ENCODE measurements around the gene GLIPR1. TPM values are rescaled to one million over a fixed set of nuclear protein-coding genes. Genes with fewer than 3 reads are reported as not detected.

GLIPR1 gene
- total RNA-seq, 1 experiment from 2014 or later = 0.13 TPM

GRCh38 chr12:75526655-75527511 lies 46.3 kb downstream of the GLIPR1 start:
- Mint-ChIP-seq H3K9me3 (peaks cover 2 to 6% of the 10 kb centered on the region in 2 experiments; a peak in 3 of 5 replicates), H3K27me3 (ENCODE audit: low read depth) (no peaks in the 10 kb centered on the region), H3K36me3 (ENCODE audit: insufficient read depth in 1 of 3, low read depth in 3 of 3) (peaks cover 0 to 5% (median 0%) of the 10 kb centered on the region in 3 experiments; a peak in 1 of 7 replicates), H3K4me1 (peaks cover 11 to 27% of the 10 kb centered on the region in 2 experiments), H3K4me3 (no peak overlapping the region), H3K27ac (peak overlapping the region in 1 of 3 experiments; percentile 12; a peak in 1 of 7 replicates)
- Histone ChIP-seq H2BK5ac (ENCODE audit: insufficient read length, low read length) (no peak overlapping the region), H3K79me2 (ENCODE audit: insufficient read depth, low read length) (no peaks in the 10 kb centered on the region), H3K23me2 (ENCODE audit: insufficient read length, low read depth, low read length, poor library complexity, severe bottlenecking) (no peaks in the 10 kb centered on the region), H3K23ac (ENCODE audit: insufficient read length, low read depth, low read length) (no peak overlapping the region), H3K4ac (ENCODE audit: low read depth, low read length) (no peak overlapping the region), H2BK15ac (ENCODE audit: low read depth, low read length) (no peak overlapping the region), H3K4me1 (ENCODE audit: insufficient read depth, low read length) (no peaks in the 10 kb centered on the region), H3K4me2 (ENCODE audit: insufficient read depth, insufficient read length, low read length) (no peak overlapping the region), H4K5ac (ENCODE audit: insufficient read length, low read depth, low read length) (no peak overlapping the region), H3K79me1 (ENCODE audit: insufficient read depth, low read depth, low read length, poor library complexity, severe bottlenecking) (no peaks in the 10 kb centered on the region), H2BK20ac (ENCODE audit: low read depth, low read length, poor library complexity, severe bottlenecking) (no peak overlapping the region), H2BK12ac (ENCODE audit: insufficient read length, low read depth, low read length) (no peak overlapping the region), H3K18ac (ENCODE audit: insufficient read length, low read depth, low read length) (no peak overlapping the region), H2AK5ac (ENCODE audit: insufficient read length, low read length) (no peak overlapping the region), H3K56ac (ENCODE audit: insufficient read length, low read depth, low read length) (no peak overlapping the region), H3K27ac (ENCODE audit: insufficient read length, low read depth, low read length) (no peak overlapping the region), H4K91ac (ENCODE audit: insufficient read length, low read depth, low read length) (no peak overlapping the region), H4K8ac (replicated peaks; ENCODE audit: insufficient read length, low read depth, low read length) (no peak overlapping the region), H2BK120ac (ENCODE audit: low read depth, low read length, poor library complexity, severe bottlenecking) (no peak overlapping the region), H3K14ac (ENCODE audit: insufficient read depth, low read length) (no peak overlapping the region), H2AFZ (ENCODE audit: low read length) (peak overlapping the region; percentile 40), H3T11ph (ENCODE audit: low read length) (no peak overlapping the region), H3K9me3 (ENCODE audit: control insufficient read depth, low read depth, low read length) (no peaks in the 10 kb centered on the region), H4K20me1 (ENCODE audit: control insufficient read depth, insufficient read depth, insufficient read length) (no peaks in the 10 kb centered on the region), H3K27me3 (ENCODE audit: insufficient read depth, low read length) (no peaks in the 10 kb centered on the region), H3K9ac (ENCODE audit: extremely low read depth, insufficient read length, low read length) (no peak overlapping the region)
- peak; percentile 45 for DNase-seq
- peak; percentile 85 for TF ChIP-seq CTCF (conservative IDR thresholded peaks at IDR 0.05)
- WGBS (ENCODE audit: extremely low coverage, insufficient read length, low lambda C conversion rate) = no CpG with 5 or more reads among the region's 4 CpGs
